Prostate gland (tissue), 2 donors: Measurements from ENCODE around the gene MT1M. TPM values are rescaled to one million over a fixed set of nuclear protein-coding genes. Genes with fewer than 3 reads are reported as not detected.

Source experiments
- DNase-seq: peaks from one replicate; pipeline ENCODE4 v3.0.0-alpha.2; 2019; ENCODE audit warnings: low spot score
- H3K27ac ChIP-seq, 2 donors: fragments of 200-600 bp; sonication (generic); 2 replicates each; pipeline ENCODE4 v1.5.1; 2017 to 2019
- H3K27me3 ChIP-seq: fragments of 200-600 bp; sonication (generic); replicated peaks from 2 replicates; pipeline ENCODE4 v1.5.1; 2019; ENCODE audit not compliant: insufficient read depth
- H3K36me3 ChIP-seq, 2 donors: fragments of 200-600 bp; sonication (generic); 1 replicate in 1 of 2; 2 replicates in 1 of 2; pipeline versions ENCODE4 v1.5.1 to v1.8.1; 2017 to 2019
- H3K4me1 ChIP-seq: fragments of 200-600 bp; sonication (generic); replicated peaks from 2 replicates; pipeline ENCODE4 v1.5.1; 2019
- H3K4me3 ChIP-seq, 2 donors: fragments of 200-600 bp; sonication (generic); 2 replicates each; pipeline ENCODE4 v1.5.1; 2017 to 2019
- H3K9me3 ChIP-seq: fragments of 200-600 bp; sonication (generic); 2 replicates; pipeline ENCODE4 v1.5.1; 2017
- POLR2A ChIP-seq: fragments of 450-650 bp; IDR thresholded peaks from one replicate; pipeline ENCODE4 v1.6.1; 2016; ENCODE audit warnings: antibody characterized with exemption, mild to moderate bottlenecking
- POLR2AphosphoS5 ChIP-seq: sonication (generic); formaldehyde crosslinking; IDR thresholded peaks from one replicate; pipeline ENCODE4 v1.6.1; 2017; ENCODE audit warnings: antibody characterized with exemption
- WGBS: methylation state at CpG from one replicate; pipeline ENCODE4 v1.1.5; 2018; 5-methylcytosine and 5-hydroxymethylcytosine counted together
- intact Hi-C: fragments of 100-400 bp; cut with DNase I; formaldehyde crosslinking; loops from one replicate; pipeline ENCODE4 v1.14.2; 2022
- total RNA-seq, 2 donors: library from RNA; depleted of rRNA; stranded (reverse); fragments of >200 nt; gene quantifications; one replicate each; pipeline ENCODE4 v1.1.0, GENCODE V29; 2016
- TF ChIP-seq, protein P1 (sequence below), 4 experiments: fragments of 200-600 bp in 2 of 4; fragments of 450-650 bp in 2 of 4; sonication (generic) in 2 of 4; IDR thresholded peaks; 1 replicate in 3 of 4; 2 replicates in 1 of 4; pipeline ENCODE4 v1.5.1; 2016 to 2019; ENCODE audit warnings: antibody characterized with exemption in 4 of 4, mild to moderate bottlenecking in 2 of 4, moderate library complexity in 2 of 4

The MT1M gene
- total RNA-seq, 2 donors from 2014 or later, result 14.8 to 37.4 TPM

DNA sequence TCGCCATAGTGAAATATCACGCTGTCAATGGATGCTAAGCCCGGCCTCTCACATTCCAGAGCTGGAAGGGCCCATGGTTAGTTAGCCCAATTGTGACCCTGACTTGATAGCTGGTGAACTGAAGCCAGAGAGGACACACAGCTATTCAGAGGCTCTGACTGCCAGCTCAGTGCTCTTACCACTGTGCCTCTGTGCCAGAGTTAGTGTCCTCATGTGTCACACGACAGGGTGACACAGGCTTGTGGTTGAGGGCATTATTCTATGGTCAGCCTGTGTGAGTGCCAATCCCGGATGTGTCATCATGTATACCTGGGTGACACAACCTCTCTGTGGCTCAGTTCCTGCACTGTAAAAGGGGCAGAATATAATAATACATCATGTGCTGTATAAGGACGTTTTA, 47.4 kb downstream of the MT1M start:
- no peaks in the 10 kb centered on the region for H3K9me3 ChIP-seq
- H3K27me3 ChIP-seq, result no peaks in the 10 kb centered on the region
- H3K36me3 ChIP-seq, result no peaks in the 10 kb centered on the region
- no peak overlapping the region for H3K27ac ChIP-seq
- 83% methylated on average over 6 of the region's 6 CpGs for WGBS
- no peak overlapping the region for H3K4me3 ChIP-seq
- TF ChIP-seq, protein P1, sequence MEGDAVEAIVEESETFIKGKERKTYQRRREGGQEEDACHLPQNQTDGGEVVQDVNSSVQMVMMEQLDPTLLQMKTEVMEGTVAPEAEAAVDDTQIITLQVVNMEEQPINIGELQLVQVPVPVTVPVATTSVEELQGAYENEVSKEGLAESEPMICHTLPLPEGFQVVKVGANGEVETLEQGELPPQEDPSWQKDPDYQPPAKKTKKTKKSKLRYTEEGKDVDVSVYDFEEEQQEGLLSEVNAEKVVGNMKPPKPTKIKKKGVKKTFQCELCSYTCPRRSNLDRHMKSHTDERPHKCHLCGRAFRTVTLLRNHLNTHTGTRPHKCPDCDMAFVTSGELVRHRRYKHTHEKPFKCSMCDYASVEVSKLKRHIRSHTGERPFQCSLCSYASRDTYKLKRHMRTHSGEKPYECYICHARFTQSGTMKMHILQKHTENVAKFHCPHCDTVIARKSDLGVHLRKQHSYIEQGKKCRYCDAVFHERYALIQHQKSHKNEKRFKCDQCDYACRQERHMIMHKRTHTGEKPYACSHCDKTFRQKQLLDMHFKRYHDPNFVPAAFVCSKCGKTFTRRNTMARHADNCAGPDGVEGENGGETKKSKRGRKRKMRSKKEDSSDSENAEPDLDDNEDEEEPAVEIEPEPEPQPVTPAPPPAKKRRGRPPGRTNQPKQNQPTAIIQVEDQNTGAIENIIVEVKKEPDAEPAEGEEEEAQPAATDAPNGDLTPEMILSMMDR (IDR thresholded peaks at IDR 0.05), result no peak
- no peak for TF ChIP-seq POLR2A
- no peak for TF ChIP-seq POLR2AphosphoS5
- H3K4me1 ChIP-seq, result no peaks in the 10 kb centered on the region
- intact Hi-C loops, result loop anchor here (5.0 kb wide), 1 partner anchor 73 kb away; the partner anchor contains the start of gene MT2A
- DNase-seq, result no peak

DNA sequence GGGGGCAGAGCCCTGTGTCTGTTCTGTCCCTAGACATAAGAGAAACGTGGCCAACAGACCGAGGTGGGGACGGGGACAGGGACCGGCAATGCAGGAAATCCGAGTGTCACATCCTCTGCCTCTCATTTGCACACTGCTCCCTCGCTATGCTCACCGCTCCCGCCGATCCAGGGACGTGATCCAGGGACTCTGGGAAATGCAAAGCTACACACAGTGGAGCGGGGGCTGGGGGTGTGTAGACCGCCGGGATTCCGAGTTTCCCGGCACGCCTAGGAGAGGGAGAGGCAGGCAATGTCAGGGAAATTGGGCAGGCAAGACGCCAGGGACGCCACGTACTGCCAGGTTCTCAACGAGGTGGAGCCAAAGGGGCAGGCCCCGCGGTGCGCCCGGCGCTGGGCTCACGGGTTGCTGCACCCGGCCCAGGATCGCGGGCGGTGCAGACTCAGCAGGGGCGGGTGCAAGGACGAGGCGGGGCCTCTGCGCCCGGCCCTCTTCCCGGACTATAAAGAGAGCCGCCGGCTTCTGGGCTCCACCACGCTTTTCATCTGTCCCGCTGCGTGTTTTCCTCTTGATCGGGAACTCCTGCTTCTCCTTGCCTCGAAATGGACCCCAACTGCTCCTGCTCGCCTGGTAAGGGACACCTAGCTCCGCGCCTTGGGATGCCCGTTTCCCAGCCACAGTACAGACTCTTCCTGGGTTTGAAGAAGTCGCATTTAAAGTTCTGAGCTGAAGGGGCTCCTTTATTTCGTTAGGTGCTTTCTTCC, 49.7 kb downstream of the MT1M start, which contains the start of gene MT1X:
Gene MT1X (plus strand): TSS at position 532 of the 764 bp plus-strand sequence. CDS start 71 bp downstream, at position 603.
- peak; percentile 96 for DNase-seq
- Histone ChIP-seq H3K4me1 (no peaks in the 10 kb centered on the region), H3K9me3 (no peaks in the 10 kb centered on the region), H3K4me3 (peak within 1 kb of the TSS; percentile 46 to 47), H3K36me3 (no peaks in the 10 kb centered on the region), H3K27ac (peak within 1 kb of the TSS; percentile 62 to 76), H3K27me3 (no peaks in the 10 kb centered on the region)
- peak; percentile 93 for TF ChIP-seq POLR2AphosphoS5
- TF ChIP-seq POLR2A, result peak; percentile 90
- TF ChIP-seq, protein P1 (IDR thresholded peaks at IDR 0.05), result no peak
- under 1% methylated on average over 37 of the region's 49 CpGs for WGBS
- intact Hi-C loops, result loop anchor here (5.0 kb wide), 1 partner anchor 75 kb away; the partner anchor contains the start of gene MT2A

DNA sequence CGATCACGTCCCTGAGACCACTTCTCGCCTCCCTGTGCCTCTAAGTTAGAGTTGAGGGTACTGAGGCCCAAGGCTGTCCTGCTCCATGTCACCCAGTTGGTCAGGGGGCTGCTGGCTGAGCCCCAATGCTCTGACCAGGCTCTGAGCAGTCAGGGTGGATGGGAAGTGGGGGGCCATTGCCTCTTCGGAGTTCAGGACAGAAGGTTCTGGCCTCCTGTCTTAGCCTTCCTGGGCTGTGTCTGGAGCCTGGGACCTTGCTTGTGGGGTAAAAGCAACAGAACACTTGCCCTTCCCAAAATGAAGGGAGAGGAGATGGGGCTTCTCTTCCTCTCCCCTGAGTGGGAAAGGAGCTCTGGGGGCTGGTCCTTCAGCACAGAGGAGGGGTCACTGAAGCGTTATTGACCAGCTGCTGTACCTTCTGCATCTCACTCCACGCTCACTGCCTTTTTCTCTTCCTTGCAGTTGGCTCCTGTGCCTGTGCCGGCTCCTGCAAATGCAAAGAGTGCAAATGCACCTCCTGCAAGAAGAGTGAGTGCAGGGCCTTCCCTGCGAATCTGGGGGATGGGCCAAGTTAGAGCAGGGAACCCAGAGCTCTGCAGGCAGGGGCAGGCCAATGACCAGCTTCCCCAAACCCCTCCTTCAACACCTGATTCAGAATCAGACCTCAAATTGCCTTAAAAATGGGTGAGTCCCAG, 50.4 kb downstream of the MT1M start:
- H3K27ac ChIP-seq, result peak overlapping the region; percentile 62 to 76
- peak overlapping the region; percentile 46 to 47 for H3K4me3 ChIP-seq
- DNase-seq, result no peak
- WGBS, result 17% methylated on average over 8 of the region's 8 CpGs
- H3K27me3 ChIP-seq, result no peaks in the 10 kb centered on the region
- no peaks in the 10 kb centered on the region for H3K36me3 ChIP-seq
- intact Hi-C loops, result loop anchor here (5.0 kb wide), 1 partner anchor 76 kb away; the partner anchor contains the start of gene MT2A
- H3K9me3 ChIP-seq, result no peaks in the 10 kb centered on the region
- TF ChIP-seq POLR2A (no peak), POLR2AphosphoS5 (no peak)
- TF ChIP-seq, protein P1 (IDR thresholded peaks at IDR 0.05), result no peak
- H3K4me1 ChIP-seq, result no peaks in the 10 kb centered on the region

Other genes starting within 250 kb of the MT1M start
- 100 to 1,000 TPM; 123 to 261 TPM for gene AMFR, start 207.1 kb upstream of the MT1M start, total RNA-seq
- gene NUDT21, start 181.3 kb upstream of the MT1M start, total RNA-seq, result 10 to 100 TPM; 46.4 to 47.2 TPM
- gene OGFOD1, start 181.1 kb upstream of the MT1M start, total RNA-seq, result 10 to 100 TPM; 18.5 to 57.2 TPM
- 10 to 100 TPM; 68.9 to 70.5 TPM for gene BBS2, start 112.6 kb upstream of the MT1M start, total RNA-seq
- gene MT4, start 67.6 kb upstream of the MT1M start, total RNA-seq, result not detected
- gene MT3, start 43.1 kb upstream of the MT1M start, total RNA-seq, result 1 to 10 TPM in 1 of 2 donors, not detected in 1; 1.6 TPM
- gene MT2A, start 24.1 kb upstream of the MT1M start, total RNA-seq, result 100 to 1,000 TPM; 134 to 214 TPM
- 100 to 1,000 TPM; 110 to 339 TPM for gene MT1E, start 6.9 kb upstream of the MT1M start, total RNA-seq
- 1 to 10 TPM in 1 of 2 donors, not detected in 1; 6.9 TPM for gene MT1A, start 6.0 kb downstream of the MT1M start, total RNA-seq
- gene MT1B, start 19.2 kb downstream of the MT1M start, total RNA-seq, result not detected
- 10 to 100 TPM; 18.5 to 37.3 TPM for gene MT1F, start 25.3 kb downstream of the MT1M start, total RNA-seq
- 100 to 1,000 TPM; 189 to 745 TPM for gene MT1G, start 35.4 kb downstream of the MT1M start, total RNA-seq
- 10 to 100 TPM in 1 of 2 donors, not detected in 1; 10.5 TPM for gene MT1H, start 37.2 kb downstream of the MT1M start, total RNA-seq
- gene MT1X, start 49.8 kb downstream of the MT1M start, total RNA-seq, result 100 to 1,000 TPM; 268 to 697 TPM
- 10 to 100 TPM; 38.8 to 73.3 TPM for gene NUP93, start 97.5 kb downstream of the MT1M start, total RNA-seq
- gene SLC12A3, start 232.5 kb downstream of the MT1M start, total RNA-seq, result under 1 TPM in 1 of 2 donors, not detected in 1; 0.23 TPM